Measurements from ENCODE around the gene NOL8.

Gene NOL8

GRCh38 chr9:92247981-92248380 is 77.2 kb downstream of the NOL8 start:
- Histone ChIP-seq H3F3A (ENCODE audit: insufficient read depth, low read length) (no peaks in the 10 kb centered on the region), H3K9me3 (replicated peaks; ENCODE audit: insufficient read depth, low read length) (no peaks in the 10 kb centered on the region), H2AFZ (ENCODE audit: low read length) (no peak overlapping the region), H3K9ac (ENCODE audit: low read length) (no peak overlapping the region), H4K20me1 (ENCODE audit: insufficient read depth, low read length) (no peaks in the 10 kb centered on the region), H3K9me2 (replicated peaks; ENCODE audit: insufficient read depth, low read length) (no peaks in the 10 kb centered on the region), H3K4me3 (ENCODE audit: low read length) (no peak overlapping the region), H3K4me1 (ENCODE audit: low read length) (no peaks in the 10 kb centered on the region), H3K4me2 (ENCODE audit: low read depth, low read length) (no peak overlapping the region), H3K27me3 (replicated peaks; ENCODE audit: insufficient read depth, low read length) (no peaks in the 10 kb centered on the region), H3K36me3 (replicated peaks; ENCODE audit: insufficient read depth, low read length) (peaks cover 16% of the 10 kb centered on the region; the same call in 1 of the 2 replicates), H3K79me2 (ENCODE audit: low read length) (no peaks in the 10 kb centered on the region), H3K27ac (ENCODE audit: low read length) (no peak overlapping the region)
- TF ChIP-seq EZH2 (optimal IDR thresholded peaks at IDR 0.05; ENCODE audit: low read depth, low read length) (no peak), EZH2phosphoT487 (IDR thresholded peaks at IDR 0.05; ENCODE audit: low read length) (no peak), CTCF (IDR thresholded peaks at IDR 0.05; ENCODE audit: low read length) (no peak)
- no peak for DNase-seq
